GM23338 (cell line): ENCODE measurements around the gene GAA.

Experiments used
- CREB1 ChIP-seq: fragments of 250-450 bp; sonication (Bioruptor Pico); IDR thresholded peaks from 2 replicates; pipeline ENCODE4 v1.5.0; 2020; ENCODE audit warnings: low read depth, mild to moderate bottlenecking, moderate library complexity
- CTCF ChIP-seq, 2 experiments: fragments of 200-600 bp in 1 of 2; sonication (generic) in 1 of 2; conservative IDR thresholded peaks; 2 replicates each; pipeline versions ENCODE4 v1.5.1 to v1.6.1; 2016 to 2017; ENCODE audit warnings: antibody characterized with exemption in 2 of 2, low read depth in 2 of 2, mild to moderate bottlenecking in 2 of 2, moderate library complexity in 1 of 2
- EZH2 ChIP-seq: fragments of 200-600 bp; sonication (generic); IDR thresholded peaks from one replicate; pipeline ENCODE4 v1.8.0; 2017; ENCODE audit warnings: antibody characterized with exemption, mild to moderate bottlenecking, low read depth; ENCODE audit not compliant: unreplicated experiment
- EZH2phosphoT487 ChIP-seq: fragments of 200-600 bp; sonication (generic); IDR thresholded peaks from one replicate; pipeline ENCODE4 v1.8.1; 2018; ENCODE audit warnings: antibody characterized with exemption; ENCODE audit not compliant: unreplicated experiment
- JUNB ChIP-seq: IDR thresholded peaks from one replicate; pipeline ENCODE4 v1.6.1; 2016; ENCODE audit warnings: antibody characterized with exemption; ENCODE audit not compliant: unreplicated experiment
- NANOG ChIP-seq: IDR thresholded peaks from 2 replicates; pipeline ENCODE4 v1.6.1; 2016; ENCODE audit warnings: antibody characterized with exemption, borderline replicate concordance
- POLR2AphosphoS5 ChIP-seq: IDR thresholded peaks from 2 replicates; pipeline ENCODE4 v1.6.1; 2016; ENCODE audit warnings: antibody characterized with exemption, low read depth
- STAT1 ChIP-seq: IDR thresholded peaks from one replicate; pipeline ENCODE4 v1.6.1; 2016; ENCODE audit warnings: antibody characterized with exemption; ENCODE audit not compliant: unreplicated experiment
- TF ChIP-seq, protein P1 (sequence below): IDR thresholded peaks from one replicate; pipeline ENCODE4 v1.6.1; 2018; ENCODE audit warnings: antibody characterized with exemption; ENCODE audit not compliant: unreplicated experiment
- TF ChIP-seq, protein P2 (sequence below): IDR thresholded peaks from 2 replicates; pipeline ENCODE4 v1.6.1; 2016; ENCODE audit warnings: antibody characterized with exemption

DNA sequence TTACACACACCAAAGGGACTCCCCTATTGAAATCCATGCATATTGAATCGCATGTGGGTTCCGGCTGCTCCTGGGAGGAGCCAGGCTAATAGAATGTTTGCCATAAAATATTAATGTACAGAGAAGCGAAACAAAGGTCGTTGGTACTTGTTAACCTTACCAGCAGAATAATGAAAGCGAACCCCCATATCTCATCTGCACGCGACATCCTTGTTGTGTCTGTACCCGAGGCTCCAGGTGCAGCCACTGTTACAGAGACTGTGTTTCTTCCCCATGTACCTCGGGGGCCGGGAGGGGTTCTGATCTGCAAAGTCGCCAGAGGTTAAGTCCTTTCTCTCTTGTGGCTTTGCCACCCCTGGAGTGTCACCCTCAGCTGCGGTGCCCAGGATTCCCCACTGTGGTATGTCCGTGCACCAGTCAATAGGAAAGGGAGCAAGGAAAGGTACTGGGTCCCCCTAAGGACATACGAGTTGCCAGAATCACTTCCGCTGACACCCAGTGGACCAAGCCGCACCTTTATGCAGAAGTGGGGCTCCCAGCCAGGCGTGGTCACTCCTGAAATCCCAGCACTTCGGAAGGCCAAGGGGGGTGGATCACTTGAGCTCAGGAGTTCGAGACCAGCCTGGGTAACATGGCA is 2.2 kb downstream of the GAA start:
- no peak for TF ChIP-seq CTCF (conservative IDR thresholded peaks at IDR 0.05; ENCODE audit: low read depth in 2 of 2)
- TF ChIP-seq, protein P1, sequence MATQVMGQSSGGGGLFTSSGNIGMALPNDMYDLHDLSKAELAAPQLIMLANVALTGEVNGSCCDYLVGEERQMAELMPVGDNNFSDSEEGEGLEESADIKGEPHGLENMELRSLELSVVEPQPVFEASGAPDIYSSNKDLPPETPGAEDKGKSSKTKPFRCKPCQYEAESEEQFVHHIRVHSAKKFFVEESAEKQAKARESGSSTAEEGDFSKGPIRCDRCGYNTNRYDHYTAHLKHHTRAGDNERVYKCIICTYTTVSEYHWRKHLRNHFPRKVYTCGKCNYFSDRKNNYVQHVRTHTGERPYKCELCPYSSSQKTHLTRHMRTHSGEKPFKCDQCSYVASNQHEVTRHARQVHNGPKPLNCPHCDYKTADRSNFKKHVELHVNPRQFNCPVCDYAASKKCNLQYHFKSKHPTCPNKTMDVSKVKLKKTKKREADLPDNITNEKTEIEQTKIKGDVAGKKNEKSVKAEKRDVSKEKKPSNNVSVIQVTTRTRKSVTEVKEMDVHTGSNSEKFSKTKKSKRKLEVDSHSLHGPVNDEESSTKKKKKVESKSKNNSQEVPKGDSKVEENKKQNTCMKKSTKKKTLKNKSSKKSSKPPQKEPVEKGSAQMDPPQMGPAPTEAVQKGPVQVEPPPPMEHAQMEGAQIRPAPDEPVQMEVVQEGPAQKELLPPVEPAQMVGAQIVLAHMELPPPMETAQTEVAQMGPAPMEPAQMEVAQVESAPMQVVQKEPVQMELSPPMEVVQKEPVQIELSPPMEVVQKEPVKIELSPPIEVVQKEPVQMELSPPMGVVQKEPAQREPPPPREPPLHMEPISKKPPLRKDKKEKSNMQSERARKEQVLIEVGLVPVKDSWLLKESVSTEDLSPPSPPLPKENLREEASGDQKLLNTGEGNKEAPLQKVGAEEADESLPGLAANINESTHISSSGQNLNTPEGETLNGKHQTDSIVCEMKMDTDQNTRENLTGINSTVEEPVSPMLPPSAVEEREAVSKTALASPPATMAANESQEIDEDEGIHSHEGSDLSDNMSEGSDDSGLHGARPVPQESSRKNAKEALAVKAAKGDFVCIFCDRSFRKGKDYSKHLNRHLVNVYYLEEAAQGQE = no peak
- no peak for TF ChIP-seq CREB1 (CRISPR knock-in tag)
- TF ChIP-seq POLR2AphosphoS5 = no peak
- TF ChIP-seq EZH2 = no peak
- no peak for TF ChIP-seq NANOG
- TF ChIP-seq, protein P2, sequence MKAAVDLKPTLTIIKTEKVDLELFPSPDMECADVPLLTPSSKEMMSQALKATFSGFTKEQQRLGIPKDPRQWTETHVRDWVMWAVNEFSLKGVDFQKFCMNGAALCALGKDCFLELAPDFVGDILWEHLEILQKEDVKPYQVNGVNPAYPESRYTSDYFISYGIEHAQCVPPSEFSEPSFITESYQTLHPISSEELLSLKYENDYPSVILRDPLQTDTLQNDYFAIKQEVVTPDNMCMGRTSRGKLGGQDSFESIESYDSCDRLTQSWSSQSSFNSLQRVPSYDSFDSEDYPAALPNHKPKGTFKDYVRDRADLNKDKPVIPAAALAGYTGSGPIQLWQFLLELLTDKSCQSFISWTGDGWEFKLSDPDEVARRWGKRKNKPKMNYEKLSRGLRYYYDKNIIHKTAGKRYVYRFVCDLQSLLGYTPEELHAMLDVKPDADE = no peak
- TF ChIP-seq EZH2phosphoT487 = no peak
- no peak for TF ChIP-seq STAT1
- TF ChIP-seq JUNB = no peak
